VCaP (cell line): Measurements from ENCODE around the gene RET.

ENCODE experiments used
- H3K27ac ChIP-seq: fragments of 450-650 bp; 2 replicates; pipeline ENCODE4 v1.5.1; 2017
- CTCF ChIP-seq: fragments of 450-650 bp; conservative IDR thresholded peaks from 2 replicates; pipeline ENCODE4 v1.5.1; 2017; ENCODE audit warnings: mild to moderate bottlenecking, moderate library complexity

The RET gene

GRCh38 chr10:43153901-43154300 lies 77.0 kb downstream of the RET start:
- H3K27ac ChIP-seq, result no peak overlapping the region
- no peak for TF ChIP-seq CTCF

GRCh38 chr10:43155221-43155620 lies 78.4 kb downstream of the RET start:
- H3K27ac ChIP-seq, result no peak overlapping the region
- no peak for TF ChIP-seq CTCF

- H3K27ac ChIP-seq, result no peak overlapping the region
- TF ChIP-seq CTCF, result no peak
These were observed 78.9 kb downstream of the RET start for GRCh38 chr10:43155741-43156140.

GRCh38 chr10:43156590-43157341 lies 79.9 kb downstream of the RET start:
- TF ChIP-seq CTCF, result no peak
- H3K27ac ChIP-seq, result no peak overlapping the region

- TF ChIP-seq CTCF, result no peak
- no peak overlapping the region for H3K27ac ChIP-seq
These were observed 81.8 kb downstream of the RET start for GRCh38 chr10:43158636-43159035.

GRCh38 chr10:43160046-43160920 lies 83.4 kb downstream of the RET start:
- H3K27ac ChIP-seq, result no peak overlapping the region
- TF ChIP-seq CTCF, result no peak

- TF ChIP-seq CTCF, result no peak
- no peak overlapping the region for H3K27ac ChIP-seq
These were observed 84.0 kb downstream of the RET start for GRCh38 chr10:43160921-43161255.
